ENCODE results near the gene TMEM238. TPM values are rescaled to one million over a fixed set of nuclear protein-coding genes. Genes with fewer than 3 reads are reported as not detected.

TMEM238 gene
- total RNA-seq, 1 donor from 2014 or later: 0.40 TPM

GRCh38 chr19:55360902-55361301 lies 23.2 kb downstream of the TMEM238 start:
- no peak overlapping the region for H3K4me3 Mint-ChIP-seq
- no peaks in the 10 kb centered on the region for H3K36me3 Mint-ChIP-seq (ENCODE audit: low read depth)
- peaks cover 5% of the 10 kb centered on the region for H3K4me1 Mint-ChIP-seq
- H3K27ac Mint-ChIP-seq (ENCODE audit: unreplicated experiment): no peak overlapping the region
- H3K27me3 Mint-ChIP-seq (ENCODE audit: low read depth): peaks cover 31% of the 10 kb centered on the region
- DNase-seq (ENCODE audit: low read depth, low spot score): no peak
- H3K9me3 Mint-ChIP-seq: no peaks in the 10 kb centered on the region
- no peak for TF ChIP-seq CTCF (conservative IDR thresholded peaks at IDR 0.05)

GRCh38 chr19:55358943-55359908 lies 24.9 kb downstream of the TMEM238 start:
- Mint-ChIP-seq H3K4me1 (peaks cover 5% of the 10 kb centered on the region), H3K27ac (ENCODE audit: unreplicated experiment) (no peak overlapping the region), H3K4me3 (no peak overlapping the region), H3K36me3 (ENCODE audit: low read depth) (no peaks in the 10 kb centered on the region), H3K9me3 (no peaks in the 10 kb centered on the region), H3K27me3 (ENCODE audit: low read depth) (peaks cover 37% of the 10 kb centered on the region)
- TF ChIP-seq CTCF (conservative IDR thresholded peaks at IDR 0.05): no peak
- DNase-seq (ENCODE audit: low read depth, low spot score): no peak

DNA sequence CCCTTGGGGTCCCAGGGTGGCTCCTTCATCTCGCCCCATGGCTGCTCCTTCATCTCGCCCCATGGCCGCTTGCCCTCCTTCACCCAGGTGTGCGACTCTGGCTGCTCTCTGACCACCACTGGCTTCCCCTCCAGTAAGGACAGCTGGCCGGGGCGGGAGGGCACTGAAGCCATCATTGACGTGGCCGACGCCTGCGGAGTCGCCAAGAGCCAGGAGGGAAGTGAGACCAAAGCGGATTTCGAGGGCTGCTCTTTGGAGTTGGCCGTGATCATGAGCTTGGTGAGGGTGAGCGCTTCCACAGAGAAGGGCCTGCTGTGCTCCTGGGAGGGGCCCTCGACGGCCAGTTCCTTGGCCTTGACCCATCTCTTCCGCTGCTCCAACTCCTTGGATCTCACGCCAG lies 25.6 kb downstream of the TMEM238 start:
- H3K4me3 Mint-ChIP-seq: no peak overlapping the region
- H3K9me3 Mint-ChIP-seq: no peaks in the 10 kb centered on the region
- DNase-seq (ENCODE audit: low read depth, low spot score): no peak
- no peak overlapping the region for H3K27ac Mint-ChIP-seq (ENCODE audit: unreplicated experiment)
- no peaks in the 10 kb centered on the region for H3K36me3 Mint-ChIP-seq (ENCODE audit: low read depth)
- TF ChIP-seq CTCF (conservative IDR thresholded peaks at IDR 0.05): no peak
- H3K4me1 Mint-ChIP-seq: no peaks in the 10 kb centered on the region
- peaks cover 44% of the 10 kb centered on the region for H3K27me3 Mint-ChIP-seq (ENCODE audit: low read depth)

- Mint-ChIP-seq H3K36me3 (ENCODE audit: low read depth) (no peaks in the 10 kb centered on the region), H3K27me3 (ENCODE audit: low read depth) (peaks cover 76% of the 10 kb centered on the region), H3K4me3 (no peak overlapping the region), H3K27ac (ENCODE audit: unreplicated experiment) (no peak overlapping the region), H3K9me3 (no peaks in the 10 kb centered on the region), H3K4me1 (peaks cover 8% of the 10 kb centered on the region)
- TF ChIP-seq CTCF (conservative IDR thresholded peaks at IDR 0.05): no peak
- no peak for DNase-seq (ENCODE audit: low read depth, low spot score)
Measured at GRCh38 chr19:55355213-55355821, 28.8 kb downstream of the TMEM238 start.

DNA sequence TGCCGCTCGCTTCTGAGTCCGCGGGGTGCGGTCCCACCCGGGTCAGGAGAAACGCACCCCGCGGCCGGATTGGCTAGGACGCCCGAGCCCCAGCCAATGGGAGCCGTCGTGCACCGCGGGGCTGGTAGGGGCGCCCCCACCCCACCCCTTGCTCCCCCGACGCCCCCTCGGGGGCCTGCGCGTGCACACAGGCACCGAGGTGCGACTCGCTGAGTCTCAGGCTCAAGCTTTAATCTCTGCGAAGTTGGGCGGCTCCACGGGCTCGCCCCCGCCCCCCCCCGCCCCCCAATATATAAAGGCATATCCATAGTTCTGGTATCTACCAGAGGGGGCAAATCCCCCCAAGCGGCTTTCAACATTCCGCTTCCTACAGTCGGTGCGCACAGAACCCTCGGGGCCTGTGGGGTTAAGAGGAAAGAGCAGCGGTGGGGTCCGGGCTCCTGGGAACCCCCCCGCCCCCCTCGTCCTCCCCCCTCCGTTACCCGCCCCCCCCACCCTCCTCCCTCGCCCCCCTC lies 29.3 kb downstream of the TMEM238 start, which contains the start of gene COX6B2:
COX6B2 (minus strand) TSS at position 22 of the 515 bp plus-strand sequence. CDS start 198 bp downstream, outside the sequence.
- H3K4me3 Mint-ChIP-seq: peak within 1 kb of the TSS; percentile 59
- peaks cover 76% of the 10 kb centered on the region for H3K27me3 Mint-ChIP-seq (ENCODE audit: low read depth)
- H3K9me3 Mint-ChIP-seq: no peaks in the 10 kb centered on the region
- H3K27ac Mint-ChIP-seq (ENCODE audit: unreplicated experiment): no peak within 1 kb of the TSS
- no peaks in the 10 kb centered on the region for H3K36me3 Mint-ChIP-seq (ENCODE audit: low read depth)
- DNase-seq (ENCODE audit: low read depth, low spot score): no peak
- peaks cover 8% of the 10 kb centered on the region for H3K4me1 Mint-ChIP-seq
- TF ChIP-seq CTCF (conservative IDR thresholded peaks at IDR 0.05): no peak
